GM21717 (cell line): ENCODE data around the gene PNKD.

Experiments
- ATAC-seq: cut with Tn5 transposase; IDR thresholded peaks from one replicate; pipeline ENCODE4 v1.9.1; 2021; ENCODE audit warnings: mild to moderate bottlenecking, moderate library complexity; ENCODE audit not compliant: unreplicated experiment

Gene PNKD

GRCh38 chr2:218334531-218334930, 64.2 kb downstream of the PNKD start:
- no peak for ATAC-seq

GRCh38 chr2:218340656-218341055, 70.3 kb downstream of the PNKD start:
- no peak for ATAC-seq

- ATAC-seq, result no peak
Observed at GRCh38 chr2:218341381-218341780, 71.1 kb downstream of the PNKD start.

GRCh38 chr2:218342837-218343236, 72.5 kb downstream of the PNKD start:
- ATAC-seq, result no peak

- no peak for ATAC-seq
Observed at GRCh38 chr2:218343591-218343990, 73.3 kb downstream of the PNKD start.

- ATAC-seq, result no peak
Observed at GRCh38 chr2:218344090-218344754, 73.9 kb downstream of the PNKD start.

GRCh38 chr2:218344755-218345417, 74.6 kb downstream of the PNKD start:
- ATAC-seq, result no peak

GRCh38 chr2:218345491-218346236, 75.3 kb downstream of the PNKD start:
- no peak for ATAC-seq

- no peak for ATAC-seq
Observed at GRCh38 chr2:218347172-218347571, 76.9 kb downstream of the PNKD start.

GRCh38 chr2:218354045-218354444, 83.7 kb downstream of the PNKD start:
- ATAC-seq, result no peak

GRCh38 chr2:218354850-218355443, 84.6 kb downstream of the PNKD start:
- no peak for ATAC-seq

- ATAC-seq, result no peak
Observed at GRCh38 chr2:218357236-218358177, 87.2 kb downstream of the PNKD start.

- ATAC-seq, result no peak
Observed at GRCh38 chr2:218360453-218360852, 90.1 kb downstream of the PNKD start.

GRCh38 chr2:218362606-218363005, 92.3 kb downstream of the PNKD start:
- no peak for ATAC-seq

- no peak for ATAC-seq
Observed at GRCh38 chr2:218363736-218364135, 93.4 kb downstream of the PNKD start.

- ATAC-seq, result no peak
Observed at GRCh38 chr2:218364196-218364595, 93.9 kb downstream of the PNKD start.

GRCh38 chr2:218366621-218367414, 96.5 kb downstream of the PNKD start:
- ATAC-seq, result no peak

GRCh38 chr2:218367415-218368149, 97.3 kb downstream of the PNKD start:
- ATAC-seq, result peak; percentile 95

- no peak for ATAC-seq
Observed at GRCh38 chr2:218368150-218368528, 97.8 kb downstream of the PNKD start.
